ENCODE measurements around the gene MAEA. TPM values are rescaled to one million over a fixed set of nuclear protein-coding genes. Genes with fewer than 3 reads are reported as not detected.

Gene MAEA
- total RNA-seq: 10 to 100 TPM; 46.9 to 75.8 TPM
- 61.7 to 80.7 reads per million in 2 donors for total RNA-seq

DNA sequence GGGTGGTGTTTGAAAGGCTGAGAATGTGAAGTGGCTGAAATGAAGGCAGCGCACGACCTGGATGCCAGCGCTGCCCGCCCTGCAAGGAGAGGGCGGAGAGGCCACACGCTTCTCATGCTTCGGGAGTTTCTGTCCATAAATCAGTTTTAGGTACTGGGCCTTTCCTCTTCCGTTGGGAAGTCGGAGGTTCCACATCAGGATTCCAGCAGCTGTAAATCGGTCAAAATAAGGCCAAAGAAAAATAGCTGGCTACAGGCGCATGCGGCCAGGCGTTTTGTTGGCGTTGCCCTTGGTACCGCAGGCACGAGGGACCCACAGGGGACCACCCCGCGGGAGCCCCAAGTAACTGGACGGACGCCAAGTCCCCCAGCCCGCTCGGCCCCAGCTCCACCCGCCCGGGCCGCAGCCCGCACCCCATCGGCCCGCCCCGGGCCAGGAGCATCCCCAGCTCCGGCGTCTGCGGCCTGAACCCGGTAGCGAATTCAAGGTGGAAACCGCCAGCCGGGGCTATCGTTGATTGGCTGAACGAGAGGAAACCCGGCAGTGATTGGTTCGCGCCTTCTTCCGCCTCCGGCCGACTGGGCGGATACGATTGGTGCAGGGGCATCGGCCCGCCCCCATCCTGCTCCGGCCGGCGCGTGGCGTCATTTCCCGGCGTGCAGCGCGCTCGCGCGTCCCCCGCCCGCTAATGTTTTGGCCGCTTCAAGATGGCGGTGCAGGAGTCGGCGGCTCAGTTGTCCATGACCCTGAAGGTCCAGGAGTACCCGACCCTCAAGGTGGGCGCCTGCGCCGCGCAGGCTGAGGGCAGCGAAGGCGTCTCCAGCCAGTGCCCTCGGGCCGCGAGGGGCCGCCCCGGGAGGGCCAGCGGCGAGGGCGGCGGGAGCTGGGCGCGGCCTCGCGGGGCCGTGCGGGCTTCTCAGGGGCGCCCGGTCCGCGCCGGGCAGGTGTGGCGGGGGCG lies at the start of gene MAEA:
Gene MAEA, plus strand, starts transcription at position 685 of the 958 bp plus-strand sequence. Its CDS starts 23 bp downstream, at position 708.
- Mint-ChIP-seq H3K36me3 (ENCODE audit: low read depth) (no peaks in the 10 kb centered on the region), H3K27me3 (no peaks in the 10 kb centered on the region), H3K4me3 (peak within 1 kb of the TSS; percentile 94), H3K4me1 (peaks cover 29% of the 10 kb centered on the region), H3K27ac (peak within 1 kb of the TSS; percentile 96)
- DNase-seq (peak; percentile 94 to 95 (median 94)), ATAC-seq (peak; percentile 98)
- no peaks in the 10 kb centered on the region for H3K9me3 ChIP-seq (ENCODE audit: control insufficient read depth, low read length, poor library complexity, severe bottlenecking)

DNA sequence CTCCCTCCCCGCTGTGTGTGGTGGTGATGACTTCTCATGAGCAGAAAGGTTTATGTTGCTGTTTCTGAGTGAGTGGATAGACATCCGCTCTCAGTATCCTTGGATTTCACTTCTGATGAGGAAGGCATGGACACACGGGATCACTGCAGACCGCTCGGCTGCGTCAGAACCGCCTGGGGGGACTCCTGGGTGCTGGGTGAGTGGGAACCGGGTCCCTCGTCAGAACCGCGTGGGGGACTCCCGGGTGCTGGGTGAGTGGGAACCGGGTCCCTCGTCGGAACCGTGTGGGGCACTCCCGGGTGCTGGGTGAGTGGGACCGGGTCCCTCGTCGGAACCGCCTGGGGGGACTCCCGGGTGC lies 49.8 kb upstream of the MAEA start:
- Mint-ChIP-seq H3K27ac (no peak overlapping the region), H3K4me1 (peaks cover 30% of the 10 kb centered on the region), H3K4me3 (no peak overlapping the region), H3K36me3 (ENCODE audit: low read depth) (no peaks in the 10 kb centered on the region), H3K27me3 (no peaks in the 10 kb centered on the region)
- DNase-seq (peak in 1 of 3 donors; percentile 3), ATAC-seq (no peak)
- H3K9me3 ChIP-seq (ENCODE audit: control insufficient read depth, low read length, poor library complexity, severe bottlenecking): no peaks in the 10 kb centered on the region

DNA sequence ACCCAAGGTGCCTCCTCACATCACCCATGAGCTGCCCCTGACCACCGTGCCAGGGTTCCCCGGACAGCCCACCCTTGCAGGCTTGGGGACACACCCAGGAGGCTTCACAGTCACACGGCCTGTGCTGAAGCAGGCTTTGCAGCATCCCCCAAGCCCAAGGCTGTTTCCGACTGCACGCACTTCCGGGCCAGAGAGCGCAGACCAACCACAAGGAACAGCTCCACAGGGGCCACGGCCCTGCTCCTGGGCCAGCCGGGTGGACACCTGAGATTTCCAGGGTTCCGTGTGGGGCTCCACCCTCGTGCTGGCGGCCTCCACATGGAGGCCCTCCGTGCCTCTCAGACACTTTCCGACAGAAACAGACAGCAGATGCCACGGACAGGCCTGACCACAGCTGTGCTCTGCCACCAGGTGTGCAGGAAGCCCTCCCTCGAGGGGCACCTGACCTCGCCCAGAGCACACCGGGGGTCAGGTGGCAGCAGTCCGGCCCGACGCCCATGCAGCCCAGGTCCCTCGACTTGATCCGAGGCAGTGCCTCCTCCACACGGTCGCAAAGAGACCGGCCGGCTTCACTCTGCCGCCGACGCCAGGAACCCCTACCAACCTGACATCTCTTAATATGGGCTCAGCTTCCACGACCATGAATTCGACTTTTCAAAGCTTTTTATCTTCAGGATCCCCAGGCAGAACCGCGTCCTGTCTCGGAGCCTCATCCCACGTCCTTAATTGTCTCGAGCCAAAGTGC lies 48.8 kb upstream of the MAEA start:
- no peak for ATAC-seq
- no peak overlapping the region for H3K27ac Mint-ChIP-seq
- peaks cover 31% of the 10 kb centered on the region for H3K4me1 Mint-ChIP-seq
- no peak overlapping the region for H3K4me3 Mint-ChIP-seq
- no peaks in the 10 kb centered on the region for H3K27me3 Mint-ChIP-seq
- DNase-seq: peak in 1 of 3 donors; percentile 7
- H3K36me3 Mint-ChIP-seq (ENCODE audit: low read depth): no peaks in the 10 kb centered on the region
- H3K9me3 ChIP-seq (ENCODE audit: control insufficient read depth, low read length, poor library complexity, severe bottlenecking): no peaks in the 10 kb centered on the region

DNA sequence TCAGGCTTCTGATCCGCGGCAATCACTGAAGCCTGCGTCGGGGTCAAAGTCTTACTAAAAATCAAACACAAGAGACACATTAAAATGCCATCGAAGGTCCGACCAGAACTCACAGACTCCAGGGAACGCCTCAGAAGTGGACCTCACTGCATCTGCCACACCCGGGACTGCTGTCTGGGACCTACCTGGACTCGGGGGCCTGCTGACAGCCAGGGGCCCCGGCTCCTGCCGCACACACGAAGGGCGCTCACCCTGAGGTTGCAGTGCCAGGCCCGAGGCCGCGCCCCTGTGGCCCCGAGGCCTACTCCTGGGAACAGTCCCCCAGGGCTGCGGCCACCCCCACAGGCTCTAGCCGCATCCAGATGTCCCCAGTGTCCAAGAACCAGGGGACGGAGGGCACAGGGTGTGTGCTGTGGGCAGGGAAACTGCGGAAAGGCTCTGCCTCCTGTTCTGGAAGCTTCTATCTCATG lies 48.2 kb upstream of the MAEA start:
- Mint-ChIP-seq H3K4me1 (peaks cover 37% of the 10 kb centered on the region), H3K4me3 (no peak overlapping the region), H3K27me3 (no peaks in the 10 kb centered on the region), H3K27ac (no peak overlapping the region), H3K36me3 (ENCODE audit: low read depth) (no peaks in the 10 kb centered on the region)
- H3K9me3 ChIP-seq (ENCODE audit: control insufficient read depth, low read length, poor library complexity, severe bottlenecking): no peaks in the 10 kb centered on the region
- no peak for DNase-seq
- ATAC-seq: no peak

DNA sequence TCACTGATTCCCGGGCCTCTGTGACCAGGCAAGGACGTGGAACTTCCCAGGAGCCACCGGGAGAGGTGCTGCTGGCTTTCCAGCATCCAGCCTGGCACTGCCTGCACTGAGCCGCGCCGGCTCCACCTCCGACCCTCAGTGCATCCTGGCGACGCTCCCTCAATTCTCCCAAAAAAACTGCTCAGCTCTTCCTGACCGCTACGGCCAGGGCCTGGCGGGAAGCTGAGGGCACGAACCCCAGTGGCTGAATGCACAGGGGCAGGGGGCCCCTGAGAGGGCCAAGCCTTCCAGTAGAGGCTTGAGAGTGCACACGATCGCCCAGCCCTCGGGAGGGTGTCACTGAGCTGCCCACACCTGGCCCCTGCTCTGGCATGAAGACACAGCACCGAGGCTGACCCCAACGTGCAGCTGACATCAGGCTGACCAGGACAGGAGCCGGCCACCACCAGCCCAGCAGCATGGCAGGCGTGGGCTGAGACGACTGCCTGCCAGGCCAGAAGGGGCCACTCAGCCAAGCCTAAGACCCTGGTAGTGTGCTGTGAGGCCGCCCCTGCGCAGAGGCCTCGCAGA lies 47.7 kb upstream of the MAEA start:
- H3K9me3 ChIP-seq (ENCODE audit: control insufficient read depth, low read length, poor library complexity, severe bottlenecking): no peaks in the 10 kb centered on the region
- Mint-ChIP-seq H3K4me3 (no peak overlapping the region), H3K27me3 (no peaks in the 10 kb centered on the region), H3K27ac (peak overlapping the region; percentile 86), H3K4me1 (peaks cover 40% of the 10 kb centered on the region), H3K36me3 (ENCODE audit: low read depth) (no peaks in the 10 kb centered on the region)
- ATAC-seq: no peak
- DNase-seq: no peak

DNA sequence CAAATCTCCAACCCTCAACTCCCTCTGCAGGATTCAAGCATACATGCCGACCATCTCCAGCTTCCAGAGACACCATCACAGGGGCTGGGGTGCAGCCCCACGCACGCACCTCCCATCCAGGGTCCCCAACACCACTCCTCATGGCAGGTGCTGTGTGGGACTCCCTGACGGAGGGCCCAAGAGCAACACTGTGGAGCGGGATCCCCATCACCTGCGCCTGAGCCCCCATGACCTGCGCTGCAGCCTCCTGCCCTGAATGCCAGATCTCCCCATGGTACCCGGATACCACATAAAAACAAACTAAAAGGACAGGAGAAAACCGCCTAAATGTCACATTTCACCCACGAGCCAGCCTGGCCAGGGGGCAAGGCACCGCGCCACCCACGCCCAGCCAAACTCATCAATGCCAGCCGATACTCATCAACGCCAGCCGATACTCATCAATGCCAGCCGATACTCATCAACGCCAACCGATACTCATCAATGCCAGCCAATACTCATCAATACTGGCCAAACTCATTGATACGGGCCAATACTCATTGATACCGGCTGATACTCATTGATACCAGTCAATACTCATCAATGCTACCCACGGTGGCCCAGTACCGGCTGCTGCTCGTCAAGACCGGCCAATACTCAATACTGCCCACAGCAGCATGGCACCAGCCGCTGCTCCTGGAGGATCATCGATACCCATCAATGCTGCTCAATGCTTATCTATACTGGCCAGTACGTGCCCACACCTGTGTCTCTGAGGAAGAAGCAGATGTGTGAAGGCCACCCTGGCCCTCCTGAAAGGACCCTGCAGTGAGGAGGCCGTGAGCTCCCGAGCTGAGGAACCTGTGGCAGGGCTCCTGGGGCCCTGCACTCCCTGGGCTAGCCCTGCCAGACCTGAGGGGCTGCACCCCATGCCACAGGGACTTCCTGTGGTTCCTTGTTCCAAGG lies 46.9 kb upstream of the MAEA start:
- H3K4me3 Mint-ChIP-seq: peak overlapping the region; percentile 62
- H3K36me3 Mint-ChIP-seq (ENCODE audit: low read depth): no peaks in the 10 kb centered on the region
- peaks cover 43% of the 10 kb centered on the region for H3K4me1 Mint-ChIP-seq
- no peaks in the 10 kb centered on the region for H3K9me3 ChIP-seq (ENCODE audit: control insufficient read depth, low read length, poor library complexity, severe bottlenecking)
- H3K27me3 Mint-ChIP-seq: no peaks in the 10 kb centered on the region
- ATAC-seq: no peak
- DNase-seq: no peak
- peak overlapping the region; percentile 86 for H3K27ac Mint-ChIP-seq

DNA sequence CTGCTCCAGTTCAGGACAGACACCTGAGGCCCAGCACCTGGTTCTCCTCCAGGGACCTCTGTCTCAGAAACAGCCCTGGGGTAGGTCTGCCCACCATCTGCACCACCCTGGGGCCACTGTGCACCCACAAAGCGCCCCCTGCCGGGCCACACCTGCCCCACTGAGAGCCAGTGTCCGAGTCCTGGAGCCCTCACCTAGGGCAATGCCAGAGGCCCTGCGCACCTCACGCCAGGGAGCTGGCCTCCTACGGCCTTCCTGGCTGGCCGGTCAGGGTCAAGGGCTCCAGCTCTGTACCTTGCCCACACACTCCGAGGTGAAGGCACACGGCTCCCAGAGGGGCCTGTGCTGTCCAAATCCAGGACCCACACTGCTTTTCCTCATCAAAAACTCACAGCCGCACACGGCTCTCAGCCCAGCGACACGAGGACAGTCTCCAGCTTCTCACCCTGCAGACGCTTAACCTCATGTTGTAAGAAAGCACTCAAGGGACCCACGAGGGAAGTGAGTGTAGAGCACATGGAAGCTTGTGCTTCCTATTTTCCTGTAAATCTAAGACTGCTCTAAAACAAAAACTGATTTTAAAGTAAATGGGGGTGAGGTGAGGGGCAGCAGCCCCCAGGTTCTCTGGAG lies 46.1 kb upstream of the MAEA start:
- ATAC-seq (no peak), DNase-seq (peak in 1 of 3 donors; percentile 8)
- H3K9me3 ChIP-seq (ENCODE audit: control insufficient read depth, low read length, poor library complexity, severe bottlenecking): no peaks in the 10 kb centered on the region
- H3K4me1 Mint-ChIP-seq: peaks cover 43% of the 10 kb centered on the region
- H3K36me3 Mint-ChIP-seq (ENCODE audit: low read depth): no peaks in the 10 kb centered on the region
- H3K4me3 Mint-ChIP-seq: peak overlapping the region; percentile 31
- peak overlapping the region; percentile 86 for H3K27ac Mint-ChIP-seq
- no peaks in the 10 kb centered on the region for H3K27me3 Mint-ChIP-seq

DNA sequence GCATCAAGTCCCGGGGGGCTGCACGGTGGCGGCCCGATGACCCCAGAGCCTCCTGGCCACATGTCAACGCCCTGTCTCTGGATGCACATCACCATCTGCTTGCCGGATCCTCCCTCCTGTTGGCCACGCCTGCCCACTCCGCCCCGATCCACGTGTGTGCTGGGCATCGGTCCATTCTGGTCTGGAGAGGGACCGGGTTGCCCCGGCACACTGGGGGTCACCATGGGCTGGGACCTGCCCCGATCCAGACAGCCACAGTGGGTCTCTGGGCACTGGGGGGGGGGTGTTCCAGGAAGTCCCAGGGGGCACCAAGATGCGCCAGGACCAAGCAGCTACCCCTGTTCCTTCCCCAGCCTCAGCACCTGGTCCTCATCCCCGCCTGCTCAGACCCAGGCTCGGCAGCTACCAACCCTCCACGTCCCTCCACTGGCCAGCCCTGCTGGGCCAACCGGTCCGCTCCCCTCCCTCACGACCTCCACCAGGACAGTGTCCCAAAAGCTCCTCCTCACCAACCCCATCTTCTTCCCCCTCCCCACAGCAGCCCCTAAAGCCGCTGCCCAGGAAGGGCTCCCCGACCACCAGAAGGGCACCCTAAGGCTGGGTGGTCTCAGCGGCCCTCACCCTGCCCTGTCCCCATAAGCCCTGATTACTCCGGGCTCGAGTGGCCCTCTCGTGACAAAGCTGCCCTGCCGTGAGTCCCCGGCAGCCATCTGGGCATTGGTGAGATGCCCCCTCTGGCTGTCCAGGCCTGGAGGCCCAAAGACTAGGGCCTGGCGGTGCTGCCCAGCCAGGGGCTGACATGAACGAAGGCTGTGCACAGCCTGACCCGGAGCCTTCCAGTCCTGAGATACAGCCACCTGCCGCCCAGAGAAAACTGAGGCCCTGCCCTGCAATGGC lies 45.4 kb upstream of the MAEA start:
- peak overlapping the region; percentile 80 for H3K27ac Mint-ChIP-seq
- H3K4me3 Mint-ChIP-seq: peak overlapping the region; percentile 66
- DNase-seq: peak in 1 of 3 donors; percentile 7

DNA sequence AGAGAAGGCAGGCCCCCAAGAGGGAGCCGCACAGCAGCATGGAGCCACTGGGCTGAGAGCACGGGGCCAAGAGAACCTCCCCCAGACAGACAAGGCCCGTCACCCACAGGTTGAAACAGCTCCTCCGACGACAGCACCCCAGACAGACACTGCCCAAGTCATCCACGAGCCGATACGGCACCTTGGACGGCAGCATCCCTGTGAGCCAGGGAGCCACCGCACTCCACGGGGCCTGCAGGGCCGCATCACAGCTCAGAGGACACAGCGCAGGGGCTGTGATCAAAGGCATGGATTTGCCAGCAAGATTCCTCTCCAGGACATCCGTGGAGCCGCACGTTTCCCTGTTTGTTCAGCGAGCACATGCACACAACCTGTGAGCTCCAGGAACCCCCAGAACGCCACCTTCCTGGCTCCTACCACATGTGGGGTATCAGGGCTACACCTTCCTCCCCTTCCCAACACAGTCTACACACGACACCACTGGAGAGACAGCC lies 44.7 kb upstream of the MAEA start:
- peaks cover 44% of the 10 kb centered on the region for H3K4me1 Mint-ChIP-seq
- DNase-seq: no peak
- peaks cover 3% of the 10 kb centered on the region for H3K36me3 Mint-ChIP-seq (ENCODE audit: low read depth)
- peak overlapping the region; percentile 80 for H3K27ac Mint-ChIP-seq
- no peaks in the 10 kb centered on the region for H3K27me3 Mint-ChIP-seq
- H3K9me3 ChIP-seq (ENCODE audit: control insufficient read depth, low read length, poor library complexity, severe bottlenecking): no peaks in the 10 kb centered on the region
- no peak for ATAC-seq
- peak overlapping the region; percentile 90 for H3K4me3 Mint-ChIP-seq

More for the DNA sequence above, 45.4 kb upstream of the MAEA start:
- H3K4me1 Mint-ChIP-seq: peaks cover 41% of the 10 kb centered on the region
- no peaks in the 10 kb centered on the region for H3K27me3 Mint-ChIP-seq
- ATAC-seq: no peak
- no peaks in the 10 kb centered on the region for H3K9me3 ChIP-seq (ENCODE audit: control insufficient read depth, low read length, poor library complexity, severe bottlenecking)
- H3K36me3 Mint-ChIP-seq (ENCODE audit: low read depth): no peaks in the 10 kb centered on the region

DNA sequence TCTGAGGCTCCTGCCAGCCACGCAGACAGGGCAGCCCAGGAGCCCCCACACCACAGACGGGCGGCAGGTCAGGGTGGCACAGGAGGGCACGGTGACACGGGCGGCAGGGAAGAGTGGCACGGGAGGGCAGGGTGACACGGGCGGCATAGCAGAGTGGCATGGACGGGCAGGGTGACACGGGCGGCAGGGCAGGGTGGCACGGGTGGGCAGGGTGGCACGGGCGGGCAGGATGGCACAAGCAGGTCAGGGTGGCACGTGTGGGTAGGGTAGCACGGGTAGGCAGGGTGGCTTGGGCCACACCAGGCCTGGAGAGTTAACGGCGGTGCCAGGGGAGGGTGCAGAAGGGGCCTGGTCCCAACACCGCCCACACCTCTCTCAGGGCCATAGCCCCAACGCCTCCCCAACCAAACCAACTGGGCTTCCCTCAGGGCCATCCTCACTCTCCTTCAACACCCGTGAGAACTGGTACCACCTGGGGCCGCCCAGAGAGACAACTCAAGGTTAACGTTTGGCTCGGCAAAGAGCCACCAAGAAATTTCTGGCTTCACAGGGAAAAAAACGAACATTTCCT lies 44.1 kb upstream of the MAEA start:
- no peaks in the 10 kb centered on the region for H3K9me3 ChIP-seq (ENCODE audit: control insufficient read depth, low read length, poor library complexity, severe bottlenecking)
- ATAC-seq: no peak
- H3K36me3 Mint-ChIP-seq (ENCODE audit: low read depth): peaks cover 3% of the 10 kb centered on the region
- peak overlapping the region; percentile 87 for H3K27ac Mint-ChIP-seq
- DNase-seq: no peak
- peaks cover 48% of the 10 kb centered on the region for H3K4me1 Mint-ChIP-seq
- H3K27me3 Mint-ChIP-seq: no peaks in the 10 kb centered on the region
- H3K4me3 Mint-ChIP-seq: peak overlapping the region; percentile 90

Measured in T-helper 17 cell (primary cell).